PC-9 (cell line): ENCODE measurements around the gene CER1. TPM values are rescaled to one million over a fixed set of nuclear protein-coding genes. Genes with fewer than 3 reads are reported as not detected.

Experiments
- BruUV-seq: library from RNA; stranded (reverse); fragments of 400-500 nt; replicated peaks from 2 replicates; lab custom pipeline; 2021; lab: Mats Ljungman, UMichigan
- CTCF ChIA-PET: fragments of 300-600 bp; sonication (Branson Sonifier 250); formaldehyde crosslinking; loops from one replicate; lab custom pipeline; 2022; ENCODE audit warnings: antibody characterized with exemption; lab: Charles Lee
- POLR2A ChIA-PET: fragments of 300-600 bp; sonication (Branson Sonifier 250); formaldehyde crosslinking; loops from one replicate; lab custom pipeline; 2022; ENCODE audit warnings: antibody characterized with exemption; ENCODE audit not compliant: unreplicated experiment; lab: Charles Lee
- DNase-seq, 2 experiments: peaks; one replicate each; pipeline versions ENCODE4 v3.0.0 to v3.0.0-alpha.2; 2015 to 2022; ENCODE audit warnings: mixed read lengths in 1 of 2
- H2AFZ ChIP-seq: fragments of 200-600 bp; sonication (generic); 2 replicates; pipeline ENCODE4 v1.8.1; 2017; ENCODE audit warnings: antibody characterized with exemption
- H3F3A ChIP-seq: fragments of 200-600 bp; sonication (generic); 2 replicates; pipeline ENCODE4 v1.8.1; 2017; ENCODE audit warnings: antibody characterized with exemption, mild to moderate bottlenecking, low read depth; ENCODE audit not compliant: insufficient read depth
- H3K27ac ChIP-seq: fragments of 200-600 bp; sonication (generic); 2 replicates; pipeline ENCODE4 v1.6.1; 2016; ENCODE audit warnings: mixed run types
- H3K27me3 ChIP-seq: fragments of 200-600 bp; sonication (generic); 2 replicates; pipeline ENCODE4 v1.6.1; 2016; ENCODE audit warnings: low read depth, mixed run types; ENCODE audit not compliant: insufficient read depth
- H3K36me3 ChIP-seq: fragments of 200-600 bp; sonication (generic); 2 replicates; pipeline ENCODE4 v1.6.1; 2016; ENCODE audit warnings: low read depth, mixed run types
- H3K4me1 ChIP-seq: fragments of 200-600 bp; sonication (generic); replicated peaks from 2 replicates; pipeline ENCODE4 v1.6.1; 2016; ENCODE audit warnings: mixed run types; ENCODE audit not compliant: insufficient read depth
- H3K4me2 ChIP-seq: fragments of 200-600 bp; sonication (generic); 2 replicates; pipeline ENCODE4 v1.6.1; 2017; ENCODE audit warnings: mixed run types
- H3K4me3 ChIP-seq: fragments of 200-600 bp; sonication (generic); 2 replicates; pipeline ENCODE4 v1.6.1; 2016; ENCODE audit warnings: mixed run types
- H3K79me2 ChIP-seq: fragments of 200-600 bp; sonication (generic); 2 replicates; pipeline ENCODE4 v1.6.1; 2017; ENCODE audit warnings: low read depth, mixed run types
- H3K9me2 ChIP-seq: fragments of 200-600 bp; sonication (generic); 2 replicates; pipeline ENCODE4 v1.8.1; 2017; ENCODE audit warnings: mild to moderate bottlenecking; ENCODE audit not compliant: insufficient read depth
- H3K9me3 ChIP-seq: fragments of 200-600 bp; sonication (generic); 2 replicates; pipeline ENCODE4 v1.8.1; 2016; ENCODE audit warnings: low read depth; ENCODE audit not compliant: insufficient read depth
- H4K20me1 ChIP-seq: fragments of 200-600 bp; sonication (generic); 2 replicates; pipeline ENCODE4 v1.8.1; 2017; ENCODE audit not compliant: insufficient read depth
- EZH2 ChIP-seq: fragments of 200-600 bp; sonication (generic); IDR thresholded peaks from 2 replicates; pipeline ENCODE4 v1.8.0; 2017; ENCODE audit warnings: antibody characterized with exemption, low read depth
- intact Hi-C: fragments of 100-400 bp; cut with micrococcal nuclease; formaldehyde crosslinking; loops from one replicate; pipeline ENCODE4 v1.10.0; 2022; ENCODE audit not compliant: unreplicated experiment
- total RNA-seq: library from RNA; stranded (reverse); gene quantifications from 2 replicates; pipeline ENCODE4 v1.2.3, GENCODE V29; 2021
- TF ChIP-seq, protein P1 (sequence below): fragments of 200-600 bp; sonication (generic); conservative IDR thresholded peaks from 2 replicates; pipeline ENCODE4 v1.6.1; 2017; ENCODE audit warnings: mixed run types, antibody characterized with exemption, mild to moderate bottlenecking, moderate library complexity

The CER1 gene
- total RNA-seq, 1 experiment from 2014 or later, result not detected

DNA sequence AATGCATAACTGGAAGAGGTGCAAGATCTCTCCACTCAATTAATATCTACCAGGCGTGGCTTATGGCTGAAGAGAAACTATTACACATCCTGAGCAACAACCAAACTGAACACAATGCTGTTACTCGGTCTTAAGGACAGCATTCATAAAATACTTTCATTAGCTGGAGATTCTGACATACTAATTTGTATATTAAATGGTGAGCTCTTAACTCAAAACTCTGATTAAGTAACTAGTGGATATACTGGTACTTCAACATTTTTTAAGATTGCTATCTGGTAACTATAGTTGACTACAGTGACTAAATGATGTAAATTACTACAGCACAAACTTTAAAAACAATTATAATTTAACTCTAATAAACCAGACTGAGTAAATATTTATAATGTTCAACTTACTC lies 45.1 kb downstream of the CER1 start:
- no peaks in the 10 kb centered on the region for H3K27me3 ChIP-seq
- 0 out of 2 replicates have a peak overlapping the region, but pooled peaks have one; percentile 31 for H3K4me2 ChIP-seq
- H2AFZ ChIP-seq, result no peak overlapping the region
- H3K36me3 ChIP-seq, result no peaks in the 10 kb centered on the region
- TF ChIP-seq, protein P1, sequence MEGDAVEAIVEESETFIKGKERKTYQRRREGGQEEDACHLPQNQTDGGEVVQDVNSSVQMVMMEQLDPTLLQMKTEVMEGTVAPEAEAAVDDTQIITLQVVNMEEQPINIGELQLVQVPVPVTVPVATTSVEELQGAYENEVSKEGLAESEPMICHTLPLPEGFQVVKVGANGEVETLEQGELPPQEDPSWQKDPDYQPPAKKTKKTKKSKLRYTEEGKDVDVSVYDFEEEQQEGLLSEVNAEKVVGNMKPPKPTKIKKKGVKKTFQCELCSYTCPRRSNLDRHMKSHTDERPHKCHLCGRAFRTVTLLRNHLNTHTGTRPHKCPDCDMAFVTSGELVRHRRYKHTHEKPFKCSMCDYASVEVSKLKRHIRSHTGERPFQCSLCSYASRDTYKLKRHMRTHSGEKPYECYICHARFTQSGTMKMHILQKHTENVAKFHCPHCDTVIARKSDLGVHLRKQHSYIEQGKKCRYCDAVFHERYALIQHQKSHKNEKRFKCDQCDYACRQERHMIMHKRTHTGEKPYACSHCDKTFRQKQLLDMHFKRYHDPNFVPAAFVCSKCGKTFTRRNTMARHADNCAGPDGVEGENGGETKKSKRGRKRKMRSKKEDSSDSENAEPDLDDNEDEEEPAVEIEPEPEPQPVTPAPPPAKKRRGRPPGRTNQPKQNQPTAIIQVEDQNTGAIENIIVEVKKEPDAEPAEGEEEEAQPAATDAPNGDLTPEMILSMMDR, result no peak
- TF ChIP-seq EZH2, result no peak
- ChIA-PET CTCF (no interaction called here), POLR2A (interaction anchor here (0.5 kb wide), 1 partner anchor 753 kb away, joined by 3 read pairs; no protein-coding TSS in a partner anchor)
- no TSS peak for BruUV-seq
- H3K4me1 ChIP-seq, result peaks cover 10% of the 10 kb centered on the region; the same call in 1 of the 2 replicates
- DNase-seq, result peak in 1 of 2 experiments; percentile 53
- no peak overlapping the region for H3K4me3 ChIP-seq
- H3K27ac ChIP-seq, result no peak overlapping the region
- no peaks in the 10 kb centered on the region for H4K20me1 ChIP-seq
- intact Hi-C loops, result no loop called here
- no peaks in the 10 kb centered on the region for H3K79me2 ChIP-seq
- no peaks in the 10 kb centered on the region for H3K9me3 ChIP-seq
- H3F3A ChIP-seq, result no peaks in the 10 kb centered on the region
- H3K9me2 ChIP-seq, result no peaks in the 10 kb centered on the region

DNA sequence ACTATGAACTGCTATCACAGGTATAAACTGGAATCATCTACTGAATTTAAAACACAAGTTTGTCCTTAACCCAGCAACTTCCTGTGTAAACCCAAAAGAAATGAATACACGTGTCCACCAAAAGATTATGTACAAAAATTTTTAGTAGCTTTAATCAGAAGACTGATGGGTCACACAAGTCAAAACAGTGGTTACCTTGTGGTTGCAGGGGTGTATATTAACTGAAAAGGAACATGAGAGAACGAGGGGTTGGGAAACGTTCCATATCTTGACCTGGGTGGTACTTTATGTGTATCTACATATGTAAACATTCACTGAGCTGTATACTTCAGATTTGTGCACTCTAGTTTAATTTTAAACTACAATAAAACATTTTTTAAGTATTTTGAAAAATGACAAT lies 47.9 kb downstream of the CER1 start:
- TF ChIP-seq, protein P1, result no peak
- TF ChIP-seq EZH2, result no peak
- Histone ChIP-seq H3K9me3 (no peaks in the 10 kb centered on the region), H3K27me3 (no peaks in the 10 kb centered on the region), H2AFZ (no peak overlapping the region), H3K4me1 (peaks cover 10% of the 10 kb centered on the region; the same call in 1 of the 2 replicates), H3K9me2 (no peaks in the 10 kb centered on the region), H3K36me3 (no peaks in the 10 kb centered on the region), H4K20me1 (no peaks in the 10 kb centered on the region), H3K79me2 (no peaks in the 10 kb centered on the region), H3K4me3 (no peak overlapping the region), H3K27ac (no peak overlapping the region), H3K4me2 (no peak overlapping the region), H3F3A (no peaks in the 10 kb centered on the region)
- no peak for DNase-seq
- POLR2A ChIA-PET, result no interaction called here
- intact Hi-C loops, result no loop called here
- CTCF ChIA-PET, result no interaction called here
- BruUV-seq, result no TSS peak

DNA sequence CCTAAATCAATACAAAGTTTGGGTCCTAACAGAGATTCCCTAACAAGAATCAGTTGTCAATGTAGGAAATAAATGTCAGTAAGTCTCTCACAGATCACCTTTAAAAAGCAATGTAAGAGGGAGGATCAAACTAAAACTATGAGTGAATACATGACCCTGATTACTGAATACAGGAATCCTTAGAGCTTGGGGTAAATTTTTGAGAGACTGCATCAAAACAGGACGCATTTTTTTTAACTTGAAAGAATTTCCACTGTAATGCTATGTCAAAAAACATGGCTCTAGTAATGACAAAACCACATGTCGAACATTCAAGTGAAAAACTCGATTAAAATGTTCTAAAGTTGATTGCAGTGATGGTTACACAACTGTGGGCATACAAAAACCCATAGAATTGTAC lies 51.2 kb downstream of the CER1 start:
- H3K4me2 ChIP-seq, result no peak overlapping the region

More for the DNA sequence above, 51.2 kb downstream of the CER1 start:
- H3F3A ChIP-seq, result no peaks in the 10 kb centered on the region
- CTCF ChIA-PET, result no interaction called here
- H3K9me3 ChIP-seq, result no peaks in the 10 kb centered on the region
- no peak overlapping the region for H3K4me3 ChIP-seq
- no peak overlapping the region for H2AFZ ChIP-seq
- TF ChIP-seq, protein P1, result no peak
- TF ChIP-seq EZH2, result no peak
- no peaks in the 10 kb centered on the region for H3K4me1 ChIP-seq
- no peaks in the 10 kb centered on the region for H3K9me2 ChIP-seq
- H3K36me3 ChIP-seq, result no peaks in the 10 kb centered on the region
- no peaks in the 10 kb centered on the region for H3K79me2 ChIP-seq
- intact Hi-C loops, result no loop called here
- H4K20me1 ChIP-seq, result no peaks in the 10 kb centered on the region
- H3K27me3 ChIP-seq, result no peaks in the 10 kb centered on the region
- POLR2A ChIA-PET, result no interaction called here
- DNase-seq, result no peak
- no peak overlapping the region for H3K27ac ChIP-seq
- BruUV-seq, result no TSS peak
